Bronchial epithelial cell (primary cell): ENCODE data around the gene CHCT1. TPM values are rescaled to one million over a fixed set of nuclear protein-coding genes. Genes with fewer than 3 reads are reported as not detected.

Source experiments
- DNase-seq: peaks from one replicate; pipeline ENCODE4 v3.0.0-alpha.2; 2010; ENCODE audit warnings: low read depth
- FAIRE-seq: peaks from 2 replicates; lab custom pipeline; 2011; peaks lifted over from hg19 to GRCh38; lab: Jason Lieb, UNC
- H3K27me3 ChIP-seq: 2 replicates; pipeline ENCODE4 v1.5.1; 2011; ENCODE audit warnings: low read length; ENCODE audit not compliant: control insufficient read depth, insufficient read depth
- H3K36me3 ChIP-seq: 2 replicates; pipeline ENCODE4 v1.5.1; 2011; ENCODE audit warnings: low read length; ENCODE audit not compliant: control insufficient read depth, insufficient read depth
- H3K4me3 ChIP-seq: 2 replicates; pipeline ENCODE4 v1.5.1; 2011; ENCODE audit warnings: mild to moderate bottlenecking, low read depth, low read length, control low read depth
- CTCF ChIP-seq: IDR thresholded peaks from 2 replicates; pipeline ENCODE4 v1.5.1; 2011; ENCODE audit warnings: mild to moderate bottlenecking, moderate library complexity, low read length, control low read depth, inconsistent platforms; ENCODE audit not compliant: insufficient read depth, severe bottlenecking
- total RNA-seq: library from RNA; depleted of rRNA; stranded (reverse); fragments of >200 nt; gene quantifications from 2 replicates; pipeline ENCODE4 v1.2.1, GENCODE V29; 2014

CHCT1 gene
- total RNA-seq, 1 donor from 2014 or later: not detected

- Histone ChIP-seq H3K36me3 (peaks cover 2% of the 10 kb centered on the region), H3K27me3 (no peaks in the 10 kb centered on the region), H3K4me3 (no peak overlapping the region)
- no peak for TF ChIP-seq CTCF
- DNase-seq: no peak
- FAIRE-seq: no peak
Measured at GRCh38 chr17:60445144-60445543, 22.9 kb downstream of the CHCT1 start.

- no peak for TF ChIP-seq CTCF
- DNase-seq (no peak), FAIRE-seq (no peak)
- Histone ChIP-seq H3K36me3 (peaks cover 3% of the 10 kb centered on the region), H3K4me3 (no peak overlapping the region), H3K27me3 (no peaks in the 10 kb centered on the region)
Measured at GRCh38 chr17:60447375-60447774, 25.1 kb downstream of the CHCT1 start.

GRCh38 chr17:60451071-60451470 lies 28.8 kb downstream of the CHCT1 start:
- H3K27me3 ChIP-seq: no peaks in the 10 kb centered on the region
- H3K4me3 ChIP-seq: no peak overlapping the region
- no peak for TF ChIP-seq CTCF
- FAIRE-seq (no peak), DNase-seq (no peak)
- H3K36me3 ChIP-seq: peaks cover 9% of the 10 kb centered on the region

GRCh38 chr17:60451965-60452364 lies 29.7 kb downstream of the CHCT1 start:
- Histone ChIP-seq H3K27me3 (no peaks in the 10 kb centered on the region), H3K36me3 (peaks cover 9% of the 10 kb centered on the region), H3K4me3 (no peak overlapping the region)
- DNase-seq (no peak), FAIRE-seq (no peak)
- no peak for TF ChIP-seq CTCF

DNA sequence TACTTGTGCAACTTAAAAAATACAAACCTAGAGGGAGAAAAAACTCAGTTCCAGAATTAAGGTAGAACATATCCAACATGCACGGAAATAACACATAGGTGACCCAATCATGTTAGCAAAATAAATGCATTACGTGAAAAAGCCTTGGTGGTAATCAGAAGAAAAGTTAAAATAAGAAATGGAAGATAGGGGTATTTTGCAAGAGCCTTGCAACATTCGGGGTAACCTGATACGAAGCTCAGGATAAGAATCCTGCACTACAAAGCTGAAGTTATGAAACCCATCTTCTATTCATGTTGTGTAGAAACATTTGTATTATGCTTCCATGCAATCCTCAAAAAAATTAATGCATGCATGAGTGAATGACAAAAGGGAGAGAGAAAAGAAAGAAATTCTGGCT lies 33.1 kb downstream of the CHCT1 start:
- FAIRE-seq (no peak), DNase-seq (no peak)
- Histone ChIP-seq H3K36me3 (peaks cover 8% of the 10 kb centered on the region), H3K27me3 (no peaks in the 10 kb centered on the region), H3K4me3 (no peak overlapping the region)
- no peak for TF ChIP-seq CTCF

- Histone ChIP-seq H3K4me3 (no peak overlapping the region), H3K36me3 (peaks cover 7% of the 10 kb centered on the region), H3K27me3 (no peaks in the 10 kb centered on the region)
- DNase-seq (no peak), FAIRE-seq (no peak)
- no peak for TF ChIP-seq CTCF
Measured at GRCh38 chr17:60457148-60457547, 34.9 kb downstream of the CHCT1 start.
